ENCODE results near the gene BCL11B.

DNA sequence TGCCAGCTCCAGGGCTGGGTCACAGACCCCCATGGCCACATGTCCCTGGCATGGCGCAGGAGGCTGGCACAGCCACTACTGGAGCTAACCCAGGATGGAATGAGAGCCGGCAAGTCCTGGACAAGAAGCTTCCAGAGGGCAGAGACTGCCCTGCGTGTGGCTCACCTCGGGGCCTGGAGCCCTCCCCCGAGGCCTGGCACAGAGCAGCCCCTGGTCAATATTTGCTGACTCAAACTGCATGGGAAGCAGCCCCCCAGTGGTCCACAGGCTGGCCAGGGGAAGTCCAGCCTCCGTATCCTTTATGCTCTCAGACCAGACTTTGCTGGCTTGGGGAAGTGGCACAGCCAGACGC lies 71.4 kb downstream of the BCL11B start:
- no peak for TF ChIP-seq EZH2 (IDR thresholded peaks at IDR 0.05; ENCODE audit: borderline replicate concordance, insufficient read depth, low read depth, low read length, poor library complexity, severe bottlenecking)
- TF ChIP-seq CTCF (IDR thresholded peaks at IDR 0.05): no peak
